Subcutaneous abdominal adipose tissue (tissue), 5 donors: ENCODE results near the gene KANK3.
"Not testable (repeated sequence)": the region's sequence is repeated elsewhere in the genome, so short reads cannot be mapped to it uniquely, and the experiment has no call there.

Experiments used
- H3K27ac ChIP-seq: one replicate; pipeline ENCODE4 v1.7.0; 2013; ENCODE audit warnings: low read depth, mild to moderate bottlenecking, inconsistent platforms, low read length, moderate library complexity
- H3K27me3 ChIP-seq, 5 donors: one replicate each; pipeline ENCODE4 v1.7.0; 2013; ENCODE audit warnings: low read length in 5 of 5, inconsistent platforms in 1 of 5; ENCODE audit not compliant: control insufficient read depth in 5 of 5, insufficient read depth in 4 of 5
- H3K36me3 ChIP-seq, 5 donors: one replicate each; pipeline ENCODE4 v1.7.0; 2013; ENCODE audit warnings: low read length in 5 of 5; ENCODE audit not compliant: control insufficient read depth in 5 of 5, insufficient read depth in 5 of 5
- H3K4me1 ChIP-seq, 5 donors: one replicate each; pipeline ENCODE4 v1.7.0; 2013; ENCODE audit warnings: low read length in 5 of 5, mild to moderate bottlenecking in 3 of 5, moderate library complexity in 1 of 5; ENCODE audit not compliant: control insufficient read depth in 5 of 5, insufficient read depth in 5 of 5
- H3K4me3 ChIP-seq, 5 donors: one replicate each; pipeline ENCODE4 v1.7.0; 2013; ENCODE audit warnings: low read length in 5 of 5, low read depth in 1 of 5
- H3K9ac ChIP-seq, 5 donors: one replicate each; pipeline ENCODE4 v1.7.0; 2013; ENCODE audit warnings: low read length in 5 of 5, mild to moderate bottlenecking in 4 of 5, moderate library complexity in 3 of 5
- H3K9me3 ChIP-seq, 5 donors: one replicate each; pipeline ENCODE4 v1.7.0; 2013; ENCODE audit warnings: low read length in 5 of 5; ENCODE audit not compliant: control insufficient read depth in 5 of 5
- donor health status: healthy.
- donor health status: healthy.
- donor health status: healthy.
- donor health status: healthy.
- donor health status: healthy.

Gene KANK3

GRCh38 chr19:8321067-8321985 is 21.7 kb downstream of the KANK3 start, which contains the start of the genes NDUFA7 and RPS28:
NDUFA7 (minus strand) TSS chr19:8321375; CDS start chr19:8321358, 17 bp downstream.
RPS28 (plus strand) TSS chr19:8321496; CDS start chr19:8321531, 35 bp downstream.
- peaks cover 0 to 31% (median 25%) of the 10 kb centered on the region in 5 donors for H3K36me3 ChIP-seq
- no peaks in the 10 kb centered on the region for H3K9me3 ChIP-seq
- H3K4me3 ChIP-seq, result peak within 1 kb of the TSS; percentile 82 to 99 (median 97)
- no peaks in the 10 kb centered on the region for H3K27me3 ChIP-seq
- H3K9ac ChIP-seq, result peak within 1 kb of the TSS; percentile 92 to 99 (median 98)
- peak within 1 kb of the TSS; percentile 89 for H3K27ac ChIP-seq
- H3K4me1 ChIP-seq, result peaks cover 7 to 51% (median 39%) of the 10 kb centered on the region in 5 donors

- H3K4me1 ChIP-seq, result peaks cover 7 to 51% (median 39%) of the 10 kb centered on the region in 5 donors
- H3K9me3 ChIP-seq, result no peaks in the 10 kb centered on the region
- H3K27ac ChIP-seq, result peak overlapping the region; percentile 89
- H3K27me3 ChIP-seq, result no peaks in the 10 kb centered on the region
- H3K4me3 ChIP-seq, result peak overlapping the region; percentile 82 to 99 (median 97)
- peaks cover 0 to 36% (median 31%) of the 10 kb centered on the region in 5 donors for H3K36me3 ChIP-seq
- H3K9ac ChIP-seq, result peak overlapping the region; percentile 92 to 99 (median 98)
These were observed 22.4 kb downstream of the KANK3 start for GRCh38 chr19:8320564-8321066.

GRCh38 chr19:8319807-8320520 is 23.1 kb downstream of the KANK3 start:
- no peaks in the 10 kb centered on the region for H3K27me3 ChIP-seq
- H3K9ac ChIP-seq, result peak overlapping the region; percentile 92 to 99 (median 98)
- H3K4me3 ChIP-seq, result peak overlapping the region; percentile 82 to 99 (median 97)
- H3K36me3 ChIP-seq, result peaks cover 0 to 43% (median 37%) of the 10 kb centered on the region in 5 donors
- peaks cover 7 to 49% (median 39%) of the 10 kb centered on the region in 5 donors for H3K4me1 ChIP-seq
- peak overlapping the region; percentile 89 for H3K27ac ChIP-seq
- H3K9me3 ChIP-seq, result no peaks in the 10 kb centered on the region

GRCh38 chr19:8318835-8319234 is 24.2 kb downstream of the KANK3 start:
- peaks cover 0 to 45% (median 37%) of the 10 kb centered on the region in 5 donors for H3K36me3 ChIP-seq

GRCh38 chr19:8316351-8317125 is 26.5 kb downstream of the KANK3 start:
- Histone ChIP-seq H3K27ac (no peak overlapping the region), H3K27me3 (no peaks in the 10 kb centered on the region), H3K4me3 (no peak overlapping the region), H3K36me3 (peaks cover 0 to 48% (median 33%) of the 10 kb centered on the region in 5 donors), H3K4me1 (peaks cover 6 to 30% (median 23%) of the 10 kb centered on the region in 5 donors), H3K9ac (peak overlapping the region in 1 of 5 donors; percentile 48), H3K9me3 (no peaks in the 10 kb centered on the region)

More at GRCh38 chr19:8318835-8319234, 24.2 kb downstream of the KANK3 start:
- H3K4me1 ChIP-seq, result peaks cover 7 to 39% (median 37%) of the 10 kb centered on the region in 5 donors
- not testable (repeated sequence) for H3K9ac ChIP-seq, H3K4me3 ChIP-seq, H3K27ac ChIP-seq, H3K9me3 ChIP-seq, H3K27me3 ChIP-seq

- Histone ChIP-seq H3K4me1 (peaks cover 2 to 28% (median 16%) of the 10 kb centered on the region in 5 donors), H3K36me3 (peaks cover 0 to 62% (median 46%) of the 10 kb centered on the region in 5 donors)
- H3K9ac ChIP-seq, H3K27me3 ChIP-seq, H3K4me3 ChIP-seq, H3K27ac ChIP-seq, H3K9me3 ChIP-seq: not testable (repeated sequence)
These were observed 28.0 kb downstream of the KANK3 start for GRCh38 chr19:8314981-8315640.

- H3K9me3 ChIP-seq, result no peaks in the 10 kb centered on the region
- H3K27ac ChIP-seq, result peak overlapping the region; percentile 9
- peaks cover 9 to 50% (median 38%) of the 10 kb centered on the region in 5 donors for H3K4me1 ChIP-seq
- peak overlapping the region in 1 of 5 donors; percentile 44 for H3K9ac ChIP-seq
- peak overlapping the region in 1 of 5 donors; percentile 21 for H3K4me3 ChIP-seq
- H3K27me3 ChIP-seq, result no peaks in the 10 kb centered on the region
- H3K36me3 ChIP-seq, result peaks cover 0 to 68% (median 53%) of the 10 kb centered on the region in 5 donors
These were observed 31.4 kb downstream of the KANK3 start for GRCh38 chr19:8311461-8312260.

- H3K4me3 ChIP-seq, result no peak overlapping the region
- peaks cover 11 to 57% (median 44%) of the 10 kb centered on the region in 5 donors for H3K4me1 ChIP-seq
- peak overlapping the region; percentile 9 for H3K27ac ChIP-seq
- H3K9ac ChIP-seq, result no peak overlapping the region
- no peaks in the 10 kb centered on the region for H3K9me3 ChIP-seq
- H3K27me3 ChIP-seq, result no peaks in the 10 kb centered on the region
- peaks cover 0 to 59% (median 45%) of the 10 kb centered on the region in 5 donors for H3K36me3 ChIP-seq
These were observed 32.6 kb downstream of the KANK3 start for GRCh38 chr19:8310342-8311055.
